Gastrocnemius medialis (tissue), 4 donors: ENCODE data around the gene SSBP1.

Experiments used
- CTCF ChIP-seq, 5 experiments: fragments of 450-650 bp in 3 of 5; fragments of 200-600 bp in 2 of 5; sonication (generic) in 2 of 5; IDR thresholded peaks in 4 of 5; conservative IDR thresholded peaks in 1 of 5; 1 replicate in 4 of 5; 2 replicates in 1 of 5; pipeline ENCODE4 v1.5.1; 2016 to 2019; ENCODE audit warnings: antibody characterized with exemption in 5 of 5, mild to moderate bottlenecking in 3 of 5, moderate library complexity in 3 of 5
- POLR2A ChIP-seq, 2 donors: fragments of 450-650 bp; IDR thresholded peaks; one replicate each; pipeline ENCODE4 v1.6.1; 2017; ENCODE audit warnings: antibody characterized with exemption in 2 of 2, mild to moderate bottlenecking in 2 of 2, moderate library complexity in 2 of 2

DNA sequence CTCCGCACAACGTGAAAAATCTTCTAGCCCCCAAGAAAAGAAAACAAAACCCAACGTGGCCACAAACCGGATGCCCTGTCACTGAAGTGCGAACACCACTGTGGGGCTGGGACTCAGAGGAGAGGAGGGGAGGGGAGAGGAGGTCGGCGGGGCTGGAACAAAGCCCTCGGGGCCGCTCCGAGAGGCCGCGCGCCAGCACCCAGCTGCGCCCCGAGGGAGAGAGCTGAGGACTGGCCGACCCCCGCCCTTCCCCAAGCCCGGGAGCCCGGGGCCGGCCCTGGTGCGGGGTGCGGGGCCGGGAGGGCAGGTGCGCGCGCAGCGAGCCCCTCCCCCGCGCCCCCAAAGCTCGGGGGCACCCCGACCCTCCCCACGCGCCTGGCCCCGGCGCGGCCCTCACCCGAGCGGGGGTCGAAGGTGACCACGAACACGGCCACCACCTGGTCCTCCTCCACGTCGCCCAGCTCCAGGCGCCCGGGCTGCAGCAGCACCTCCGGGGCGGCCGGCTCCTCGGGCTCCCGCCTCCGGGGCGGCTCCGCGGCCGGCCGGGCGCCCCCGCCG is 36.6 kb upstream of the SSBP1 start:
- TF ChIP-seq POLR2A (IDR thresholded peaks at IDR 0.05) (no peak), CTCF (IDR thresholded peaks at IDR 0.05 in 4 of 5, conservative IDR thresholded peaks at IDR 0.05 in 1 of 5) (no peak)
